Neural cell (in vitro differentiated cells): Measurements from ENCODE around the gene ABCB7.

ENCODE experiments used
- EP300 ChIP-seq: fragments of 450-650 bp; conservative IDR thresholded peaks from 2 replicates; pipeline ENCODE4 v1.6.1; 2014; ENCODE audit warnings: antibody characterized with exemption, mild to moderate bottlenecking, moderate library complexity; ENCODE audit not compliant: poor library complexity, severe bottlenecking
- EZH2 ChIP-seq: fragments of 200-600, 300-800 bp; shearing (Covaris generic), sonication (generic); IDR thresholded peaks from 2 replicates; pipeline ENCODE4 v1.6.1; 2014; ENCODE audit warnings: antibody characterized with exemption, low read length, borderline replicate concordance, mild to moderate bottlenecking; ENCODE audit not compliant: insufficient read depth, poor library complexity, severe bottlenecking
- POLR2AphosphoS5 ChIP-seq: IDR thresholded peaks from 2 replicates; pipeline ENCODE4 v1.6.1; 2012
- RAD21 ChIP-seq: fragments of 450-650 bp; conservative IDR thresholded peaks from 2 replicates; pipeline ENCODE4 v1.6.1; 2014; ENCODE audit warnings: antibody characterized with exemption, mild to moderate bottlenecking, moderate library complexity
- SMC3 ChIP-seq: fragments of 450-650 bp; conservative IDR thresholded peaks from 2 replicates; pipeline ENCODE4 v1.6.1; 2014; ENCODE audit warnings: antibody characterized with exemption, mild to moderate bottlenecking, moderate library complexity; ENCODE audit not compliant: poor library complexity
- TAF1 ChIP-seq: IDR thresholded peaks from 2 replicates; pipeline ENCODE4 v1.6.1; 2012; ENCODE audit warnings: low read depth
- TF ChIP-seq, protein P1 (sequence below): fragments of 450-650 bp; IDR thresholded peaks from 2 replicates; pipeline ENCODE4 v1.5.1; 2014; ENCODE audit warnings: antibody characterized with exemption, mild to moderate bottlenecking, moderate library complexity; ENCODE audit not compliant: poor library complexity, severe bottlenecking
- TF ChIP-seq, protein P2 (sequence below): IDR thresholded peaks from 2 replicates; pipeline ENCODE4 v1.6.1; 2012; ENCODE audit warnings: borderline replicate concordance

DNA sequence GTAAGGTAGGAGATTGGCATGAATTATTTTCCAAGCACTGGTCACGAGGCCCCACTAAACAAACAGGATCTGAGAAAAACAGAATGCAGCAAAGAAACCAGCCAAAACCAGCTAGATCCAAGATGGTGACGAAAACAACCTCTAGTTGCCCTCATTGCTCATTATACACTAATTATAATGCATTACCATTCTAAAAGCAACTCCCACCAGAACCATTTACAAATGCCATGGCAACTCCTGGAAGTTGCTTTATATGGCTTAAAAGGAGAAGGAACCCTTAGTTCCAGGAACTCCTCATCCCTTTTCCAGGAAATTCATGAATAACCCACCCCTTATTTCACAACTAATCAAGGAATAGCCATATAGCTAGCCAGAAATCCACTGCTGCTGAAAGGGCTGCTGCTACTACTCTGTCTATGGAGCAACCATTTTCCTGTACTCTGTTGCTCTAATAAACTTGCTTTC is 69.3 kb downstream of the ABCB7 start:
- TF ChIP-seq, protein P1, sequence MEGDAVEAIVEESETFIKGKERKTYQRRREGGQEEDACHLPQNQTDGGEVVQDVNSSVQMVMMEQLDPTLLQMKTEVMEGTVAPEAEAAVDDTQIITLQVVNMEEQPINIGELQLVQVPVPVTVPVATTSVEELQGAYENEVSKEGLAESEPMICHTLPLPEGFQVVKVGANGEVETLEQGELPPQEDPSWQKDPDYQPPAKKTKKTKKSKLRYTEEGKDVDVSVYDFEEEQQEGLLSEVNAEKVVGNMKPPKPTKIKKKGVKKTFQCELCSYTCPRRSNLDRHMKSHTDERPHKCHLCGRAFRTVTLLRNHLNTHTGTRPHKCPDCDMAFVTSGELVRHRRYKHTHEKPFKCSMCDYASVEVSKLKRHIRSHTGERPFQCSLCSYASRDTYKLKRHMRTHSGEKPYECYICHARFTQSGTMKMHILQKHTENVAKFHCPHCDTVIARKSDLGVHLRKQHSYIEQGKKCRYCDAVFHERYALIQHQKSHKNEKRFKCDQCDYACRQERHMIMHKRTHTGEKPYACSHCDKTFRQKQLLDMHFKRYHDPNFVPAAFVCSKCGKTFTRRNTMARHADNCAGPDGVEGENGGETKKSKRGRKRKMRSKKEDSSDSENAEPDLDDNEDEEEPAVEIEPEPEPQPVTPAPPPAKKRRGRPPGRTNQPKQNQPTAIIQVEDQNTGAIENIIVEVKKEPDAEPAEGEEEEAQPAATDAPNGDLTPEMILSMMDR = no peak
- TF ChIP-seq RAD21 (no peak), POLR2AphosphoS5 (no peak), TAF1 (no peak), EP300 (no peak), SMC3 (no peak), EZH2 (no peak)
- TF ChIP-seq, protein P2, sequence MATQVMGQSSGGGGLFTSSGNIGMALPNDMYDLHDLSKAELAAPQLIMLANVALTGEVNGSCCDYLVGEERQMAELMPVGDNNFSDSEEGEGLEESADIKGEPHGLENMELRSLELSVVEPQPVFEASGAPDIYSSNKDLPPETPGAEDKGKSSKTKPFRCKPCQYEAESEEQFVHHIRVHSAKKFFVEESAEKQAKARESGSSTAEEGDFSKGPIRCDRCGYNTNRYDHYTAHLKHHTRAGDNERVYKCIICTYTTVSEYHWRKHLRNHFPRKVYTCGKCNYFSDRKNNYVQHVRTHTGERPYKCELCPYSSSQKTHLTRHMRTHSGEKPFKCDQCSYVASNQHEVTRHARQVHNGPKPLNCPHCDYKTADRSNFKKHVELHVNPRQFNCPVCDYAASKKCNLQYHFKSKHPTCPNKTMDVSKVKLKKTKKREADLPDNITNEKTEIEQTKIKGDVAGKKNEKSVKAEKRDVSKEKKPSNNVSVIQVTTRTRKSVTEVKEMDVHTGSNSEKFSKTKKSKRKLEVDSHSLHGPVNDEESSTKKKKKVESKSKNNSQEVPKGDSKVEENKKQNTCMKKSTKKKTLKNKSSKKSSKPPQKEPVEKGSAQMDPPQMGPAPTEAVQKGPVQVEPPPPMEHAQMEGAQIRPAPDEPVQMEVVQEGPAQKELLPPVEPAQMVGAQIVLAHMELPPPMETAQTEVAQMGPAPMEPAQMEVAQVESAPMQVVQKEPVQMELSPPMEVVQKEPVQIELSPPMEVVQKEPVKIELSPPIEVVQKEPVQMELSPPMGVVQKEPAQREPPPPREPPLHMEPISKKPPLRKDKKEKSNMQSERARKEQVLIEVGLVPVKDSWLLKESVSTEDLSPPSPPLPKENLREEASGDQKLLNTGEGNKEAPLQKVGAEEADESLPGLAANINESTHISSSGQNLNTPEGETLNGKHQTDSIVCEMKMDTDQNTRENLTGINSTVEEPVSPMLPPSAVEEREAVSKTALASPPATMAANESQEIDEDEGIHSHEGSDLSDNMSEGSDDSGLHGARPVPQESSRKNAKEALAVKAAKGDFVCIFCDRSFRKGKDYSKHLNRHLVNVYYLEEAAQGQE = no peak
